Kidney (tissue), 14 donors: Measurements from ENCODE around the gene ADAMTSL5. TPM values are rescaled to one million over a fixed set of nuclear protein-coding genes. Genes with fewer than 3 reads are reported as not detected.

Experiments
- DNase-seq, 5 donors: peaks; one replicate each; pipeline ENCODE4 v3.0.0-alpha.2; 2013 to 2020
- FAIRE-seq: peaks from 2 replicates; lab custom pipeline; 2012; peaks lifted over from hg19 to GRCh38; lab: Jason Lieb, UNC
- H3K27ac ChIP-seq, 2 donors: one replicate each; pipeline ENCODE4 v1.7.0; 2013; ENCODE audit warnings: low read depth in 2 of 2, low read length in 2 of 2, inconsistent platforms in 1 of 2
- H3K27me3 ChIP-seq: one replicate; pipeline ENCODE4 v1.7.1; 2013; ENCODE audit warnings: low read length, inconsistent platforms; ENCODE audit not compliant: control insufficient read depth, insufficient read depth
- H3K36me3 ChIP-seq, 3 donors: one replicate each; pipeline versions ENCODE4 v1.7.0 to v1.7.1; 2013; ENCODE audit warnings: low read length in 3 of 3, control low read depth in 1 of 3, inconsistent platforms in 1 of 3; ENCODE audit not compliant: insufficient read depth in 3 of 3, control insufficient read depth in 2 of 3
- H3K4me1 ChIP-seq, 3 donors: one replicate each; pipeline versions ENCODE4 v1.7.0 to v1.7.1; 2013; ENCODE audit warnings: low read length in 3 of 3, inconsistent platforms in 1 of 3, low read depth in 1 of 3; ENCODE audit not compliant: control insufficient read depth in 2 of 3, insufficient read depth in 2 of 3
- H3K4me3 ChIP-seq, 3 donors: one replicate each; pipeline versions ENCODE4 v1.7.0 to v1.8.1; 2013; ENCODE audit warnings: low read length in 3 of 3, control low read depth in 1 of 3, inconsistent platforms in 1 of 3
- H3K9ac ChIP-seq, 3 donors: one replicate each; pipeline versions ENCODE4 v1.7.0 to v1.7.1; 2013; ENCODE audit warnings: low read length in 3 of 3, control low read depth in 1 of 3, inconsistent platforms in 1 of 3
- H3K9me3 ChIP-seq, 3 donors: one replicate each; pipeline versions ENCODE4 v1.7.0 to v1.7.1; 2013; ENCODE audit warnings: low read length in 3 of 3, control low read depth in 1 of 3, inconsistent platforms in 1 of 3; ENCODE audit not compliant: control insufficient read depth in 2 of 3, insufficient read depth in 1 of 3
- intact Hi-C: fragments of 100-400 bp; cut with DNase I; formaldehyde crosslinking; loops from one replicate; pipeline ENCODE4 v1.11.1; 2022
- polyA plus RNA-seq: library from polyadenylated mRNA; stranded (reverse); fragments of 350-450 nt; fragmentation: Illumina TruSeq; extraction: RNeasy Lipid Tissue Mini Kit (QIAGEN cat#74804); gene quantifications from one replicate; pipeline ENCODE4 v1.2.3, GENCODE V29; 2014; ENCODE audit warnings: low read depth, low replicate concordance; ENCODE audit not compliant: insufficient read depth
- total RNA-seq: library from RNA; stranded (reverse); fragmentation: NEBNext Ultra II Directional; extraction: Animal tissue kit (Norgen Biotek cat#: 25700); gene quantifications from one replicate; pipeline ENCODE4 v1.2.1, GENCODE V29; 2021
- TF ChIP-seq, protein P1 (sequence below): IDR thresholded peaks from 3 replicates; pipeline ENCODE4 v1.5.1; 2012; ENCODE audit warnings: mild to moderate bottlenecking, moderate library complexity, borderline replicate concordance; ENCODE audit not compliant: insufficient read depth; ENCODE audit errors: extremely low read depth
- donor health status: control.
- donor health status: control.
- donor health status: control.
- donor health status: control.
- donor health status: control.
- donor health status: DM: yes; HTN: yes; CAD: no.
- donor health status: Normal renal cell carcinoma (clear cell type).

ADAMTSL5 gene
- total and polyA plus RNA-seq, 2 donors from 2014 or later: 1.4 to 4.6 TPM

DNA sequence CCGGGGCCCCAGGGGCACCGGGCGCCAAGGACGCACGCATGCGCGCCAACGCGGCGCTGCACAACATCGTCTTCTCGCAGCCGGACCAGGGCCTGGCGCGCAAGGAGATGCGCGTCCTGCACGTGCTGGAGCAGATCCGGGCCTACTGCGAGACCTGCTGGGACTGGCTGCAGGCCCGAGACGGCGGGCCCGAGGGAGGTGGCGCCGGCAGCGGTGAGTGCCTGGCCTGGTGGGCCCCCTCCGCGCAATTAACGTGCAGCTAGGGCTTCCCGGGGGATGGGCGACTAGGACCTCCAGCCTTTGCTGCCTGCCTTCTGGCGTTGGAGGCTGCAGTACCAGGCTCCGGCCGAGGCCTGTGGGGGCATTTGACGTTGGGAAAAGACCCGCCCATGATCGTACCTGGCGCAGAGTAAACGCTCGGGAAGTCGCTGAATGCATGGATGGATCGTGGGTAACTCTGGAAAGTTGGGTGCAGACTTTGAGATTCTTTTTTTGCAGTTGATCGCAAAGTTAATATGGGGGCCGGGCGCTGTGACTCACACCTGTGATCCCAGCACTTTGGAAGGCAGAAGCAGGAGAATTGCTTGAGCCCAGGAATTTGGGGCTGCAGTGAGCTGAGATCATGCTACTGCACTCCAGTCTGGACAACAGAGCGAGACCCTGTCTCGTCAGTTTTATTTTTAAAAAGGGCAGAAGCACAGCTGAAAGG is 55.6 kb downstream of the ADAMTSL5 start:
- TF ChIP-seq, protein P1, sequence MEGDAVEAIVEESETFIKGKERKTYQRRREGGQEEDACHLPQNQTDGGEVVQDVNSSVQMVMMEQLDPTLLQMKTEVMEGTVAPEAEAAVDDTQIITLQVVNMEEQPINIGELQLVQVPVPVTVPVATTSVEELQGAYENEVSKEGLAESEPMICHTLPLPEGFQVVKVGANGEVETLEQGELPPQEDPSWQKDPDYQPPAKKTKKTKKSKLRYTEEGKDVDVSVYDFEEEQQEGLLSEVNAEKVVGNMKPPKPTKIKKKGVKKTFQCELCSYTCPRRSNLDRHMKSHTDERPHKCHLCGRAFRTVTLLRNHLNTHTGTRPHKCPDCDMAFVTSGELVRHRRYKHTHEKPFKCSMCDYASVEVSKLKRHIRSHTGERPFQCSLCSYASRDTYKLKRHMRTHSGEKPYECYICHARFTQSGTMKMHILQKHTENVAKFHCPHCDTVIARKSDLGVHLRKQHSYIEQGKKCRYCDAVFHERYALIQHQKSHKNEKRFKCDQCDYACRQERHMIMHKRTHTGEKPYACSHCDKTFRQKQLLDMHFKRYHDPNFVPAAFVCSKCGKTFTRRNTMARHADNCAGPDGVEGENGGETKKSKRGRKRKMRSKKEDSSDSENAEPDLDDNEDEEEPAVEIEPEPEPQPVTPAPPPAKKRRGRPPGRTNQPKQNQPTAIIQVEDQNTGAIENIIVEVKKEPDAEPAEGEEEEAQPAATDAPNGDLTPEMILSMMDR: no peak
- peak in 1 of 5 donors; percentile 48 for DNase-seq
- FAIRE-seq: no peak
- intact Hi-C loops: no loop called here
- H3K27me3 ChIP-seq: peaks cover 14% of the 10 kb centered on the region
- no peaks in the 10 kb centered on the region for H3K4me1 ChIP-seq
- no peak overlapping the region for H3K9ac ChIP-seq
- H3K27ac ChIP-seq: no peak overlapping the region
- no peaks in the 10 kb centered on the region for H3K36me3 ChIP-seq
- no peaks in the 10 kb centered on the region for H3K9me3 ChIP-seq
- no peak overlapping the region for H3K4me3 ChIP-seq

- no peak for FAIRE-seq
These were observed 56.5 kb downstream of the ADAMTSL5 start for GRCh38 chr19:1456121-1456900.

DNA sequence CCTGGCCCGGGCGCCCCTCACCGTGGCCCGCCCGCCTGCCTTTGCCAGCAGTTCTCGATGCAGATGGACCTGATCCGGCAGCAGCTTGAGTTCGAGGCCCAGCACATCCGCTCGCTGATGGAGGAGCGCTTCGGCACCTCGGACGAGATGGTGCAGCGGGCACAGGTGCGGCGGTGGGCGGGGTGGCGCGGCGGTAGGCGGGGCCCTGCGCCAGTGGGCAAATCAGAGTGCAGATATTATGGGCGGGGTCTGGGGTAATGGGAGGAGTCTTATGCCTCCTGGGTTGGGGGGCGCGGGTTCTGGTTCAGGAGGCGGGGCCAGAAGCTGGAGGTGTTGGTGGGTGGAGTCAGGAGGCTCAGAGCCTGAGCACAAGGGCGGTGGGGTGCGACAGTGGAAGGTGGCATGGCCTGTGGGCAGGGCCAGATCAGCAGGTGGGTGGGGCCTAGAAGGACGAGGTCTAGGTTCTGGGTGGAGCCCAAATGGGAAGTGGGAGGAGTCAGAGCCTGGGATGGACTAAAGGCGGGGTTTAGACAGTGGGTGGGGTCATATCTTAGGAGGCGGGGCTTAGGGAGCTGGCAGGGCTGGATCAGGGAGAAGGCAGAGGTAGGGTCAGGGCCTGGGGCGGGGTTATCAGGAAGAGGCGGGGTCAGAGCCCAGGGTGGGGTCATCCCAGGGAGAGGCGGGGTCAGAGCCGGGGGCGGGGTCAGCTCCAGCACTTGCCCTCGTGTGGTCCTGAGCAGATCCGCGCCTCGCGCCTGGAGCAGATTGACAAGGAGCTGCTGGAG is 57.3 kb downstream of the ADAMTSL5 start:
- Histone ChIP-seq H3K27me3 (peaks cover 22% of the 10 kb centered on the region), H3K27ac (no peak overlapping the region), H3K9ac (no peak overlapping the region), H3K36me3 (no peaks in the 10 kb centered on the region), H3K4me1 (no peaks in the 10 kb centered on the region), H3K9me3 (no peaks in the 10 kb centered on the region), H3K4me3 (no peak overlapping the region)
- FAIRE-seq (no peak), DNase-seq (peak in 4 of 5 donors; percentile 50 to 83 (median 70))
- TF ChIP-seq, protein P1: no peak
- intact Hi-C loops: no loop called here

More at GRCh38 chr19:1456121-1456900, 56.5 kb downstream of the ADAMTSL5 start:
- Histone ChIP-seq H3K36me3 (no peaks in the 10 kb centered on the region), H3K4me3 (no peak overlapping the region), H3K27me3 (peaks cover 15% of the 10 kb centered on the region), H3K27ac (no peak overlapping the region), H3K4me1 (no peaks in the 10 kb centered on the region), H3K9ac (no peak overlapping the region), H3K9me3 (no peaks in the 10 kb centered on the region)
- TF ChIP-seq, protein P1: no peak
- DNase-seq: peak in 1 of 5 donors; percentile 52
- intact Hi-C loops: no loop called here

Other genes starting within 250 kb of the ADAMTSL5 start
- 533 TPM for gene CIRBP, start 243.7 kb downstream of the ADAMTSL5 start, total RNA-seq
- gene CIRBP, start 243.7 kb downstream of the ADAMTSL5 start, polyA plus RNA-seq: 408 TPM
- 35.3 TPM for gene FAM174C, start 237.5 kb downstream of the ADAMTSL5 start, total RNA-seq
- 94.7 TPM for gene FAM174C, start 237.5 kb downstream of the ADAMTSL5 start, polyA plus RNA-seq
- gene EFNA2, start 227.1 kb downstream of the ADAMTSL5 start, total RNA-seq: not detected
- not detected for gene EFNA2, start 227.1 kb downstream of the ADAMTSL5 start, polyA plus RNA-seq
- gene NDUFS7, start 129.1 kb downstream of the ADAMTSL5 start, total RNA-seq: 85.5 TPM
- gene NDUFS7, start 129.1 kb downstream of the ADAMTSL5 start, polyA plus RNA-seq: 265 TPM
- gene GAMT, start 111.5 kb downstream of the ADAMTSL5 start, total RNA-seq: 16.3 TPM
- gene GAMT, start 111.5 kb downstream of the ADAMTSL5 start, polyA plus RNA-seq: 209 TPM
- 98.5 TPM for gene DAZAP1, start 105.4 kb downstream of the ADAMTSL5 start, total RNA-seq
- gene DAZAP1, start 105.4 kb downstream of the ADAMTSL5 start, polyA plus RNA-seq: 47.7 TPM
- 893 TPM for gene RPS15, start 74.6 kb downstream of the ADAMTSL5 start, total RNA-seq
- 1,823 TPM for gene RPS15, start 74.6 kb downstream of the ADAMTSL5 start, polyA plus RNA-seq
- 0.25 TPM for gene APC2, start 62.9 kb downstream of the ADAMTSL5 start, total RNA-seq
- gene APC2, start 62.9 kb downstream of the ADAMTSL5 start, polyA plus RNA-seq: not detected
- gene C19orf25, start 33.8 kb downstream of the ADAMTSL5 start, total RNA-seq: 32.5 TPM
- 50.9 TPM for gene C19orf25, start 33.8 kb downstream of the ADAMTSL5 start, polyA plus RNA-seq
- gene PCSK4, start 22.7 kb downstream of the ADAMTSL5 start, total RNA-seq: 5.3 TPM
- gene PCSK4, start 22.7 kb downstream of the ADAMTSL5 start, polyA plus RNA-seq: 5.5 TPM
- 9.6 TPM for gene REEP6, start 21.8 kb downstream of the ADAMTSL5 start, total RNA-seq
- 60.0 TPM for gene REEP6, start 21.8 kb downstream of the ADAMTSL5 start, polyA plus RNA-seq
- not detected for gene PLK5, start 11.1 kb upstream of the ADAMTSL5 start, total RNA-seq
- not detected for gene PLK5, start 11.1 kb upstream of the ADAMTSL5 start, polyA plus RNA-seq
- 19.3 TPM for gene MEX3D, start 55.3 kb upstream of the ADAMTSL5 start, total RNA-seq
- gene MEX3D, start 55.3 kb upstream of the ADAMTSL5 start, polyA plus RNA-seq: 5.4 TPM
- 62.5 TPM for gene MBD3, start 79.8 kb upstream of the ADAMTSL5 start, total RNA-seq
- gene MBD3, start 79.8 kb upstream of the ADAMTSL5 start, polyA plus RNA-seq: 76.1 TPM
- 200 TPM for gene UQCR11, start 92.4 kb upstream of the ADAMTSL5 start, total RNA-seq
- gene UQCR11, start 92.4 kb upstream of the ADAMTSL5 start, polyA plus RNA-seq: 777 TPM
- 50.2 TPM for gene TCF3, start 139.6 kb upstream of the ADAMTSL5 start, total RNA-seq
- 20.3 TPM for gene TCF3, start 139.6 kb upstream of the ADAMTSL5 start, polyA plus RNA-seq
- not detected for gene ONECUT3, start 240.5 kb upstream of the ADAMTSL5 start, total RNA-seq
- not detected for gene ONECUT3, start 240.5 kb upstream of the ADAMTSL5 start, polyA plus RNA-seq